Panc1 (cell line): ENCODE results near the gene RRBP1. TPM values are rescaled to one million over a fixed set of nuclear protein-coding genes. Genes with fewer than 3 reads are reported as not detected.

Experiments used
- ATAC-seq: fragments of 200-7000 bp; cut with Tn5 transposase; 2 replicates; pipeline ENCODE4 v1.9.1; 2020; ENCODE audit warnings: mild to moderate bottlenecking, moderate library complexity
- BruUV-seq: library from RNA; stranded (reverse); fragments of 400-500 nt; replicated peaks from 2 replicates; lab custom pipeline; 2021; lab: Mats Ljungman, UMichigan
- CTCF ChIA-PET: fragments of 300-600 bp; sonication (Branson Sonifier 250); formaldehyde crosslinking; loops from one replicate; lab custom pipeline; 2022; ENCODE audit warnings: antibody characterized with exemption; lab: Charles Lee
- POLR2A ChIA-PET: fragments of 300-600 bp; sonication (Branson Sonifier 250); formaldehyde crosslinking; loops from one replicate; lab custom pipeline; 2022; ENCODE audit warnings: antibody characterized with exemption; lab: Charles Lee
- DNase-seq: peaks from one replicate; pipeline ENCODE4 v3.0.0-alpha.2; 2010; ENCODE audit warnings: low read depth, low spot score
- H3K27ac ChIP-seq: 2 replicates; pipeline ENCODE4 v1.5.1; 2011; ENCODE audit warnings: mild to moderate bottlenecking, low read length, inconsistent platforms
- H3K27me3 ChIP-seq: fragments of 200-500 bp; sonication (Bioruptor generic); 2 replicates; pipeline ENCODE4 v1.6.0; 2014; ENCODE audit warnings: low read length, inconsistent platforms; ENCODE audit not compliant: control insufficient read depth, insufficient read depth
- H3K36me3 ChIP-seq: fragments of 200-500 bp; sonication (Bioruptor generic); 2 replicates; pipeline ENCODE4 v1.5.1; 2014; ENCODE audit warnings: inconsistent platforms, mild to moderate bottlenecking, low read length, moderate library complexity; ENCODE audit not compliant: control insufficient read depth, insufficient read depth
- H3K4me1 ChIP-seq: 2 replicates; pipeline ENCODE4 v1.5.1; 2011; ENCODE audit warnings: inconsistent platforms, mild to moderate bottlenecking, low read length, moderate library complexity; ENCODE audit not compliant: control insufficient read depth, insufficient read depth
- H3K4me3 ChIP-seq, 2 experiments: 2 replicates each; pipeline ENCODE4 v1.5.1; 2011 to 2012; ENCODE audit warnings: low read depth in 2 of 2, low read length in 2 of 2, mild to moderate bottlenecking in 2 of 2, inconsistent platforms in 1 of 2, moderate library complexity in 1 of 2
- H3K9me3 ChIP-seq: fragments of 200-500 bp; sonication (Bioruptor generic); 2 replicates; pipeline ENCODE4 v1.5.1; 2014; ENCODE audit warnings: low read depth, mild to moderate bottlenecking, inconsistent platforms, low read length, moderate library complexity; ENCODE audit not compliant: control insufficient read depth, insufficient read depth
- POLR2AphosphoS5 ChIP-seq: IDR thresholded peaks from 2 replicates; pipeline ENCODE4 v1.6.1; 2012; ENCODE audit warnings: mild to moderate bottlenecking, low read depth, low read length, moderate library complexity
- SIN3A ChIP-seq: IDR thresholded peaks from 2 replicates; pipeline ENCODE4 v1.6.1; 2012; ENCODE audit warnings: low read depth, mild to moderate bottlenecking, low read length, moderate library complexity, borderline replicate concordance; ENCODE audit not compliant: insufficient read depth
- TCF7L2 ChIP-seq: IDR thresholded peaks from 2 replicates; pipeline ENCODE4 v1.6.1; 2011; ENCODE audit warnings: mild to moderate bottlenecking, low read depth, low read length, inconsistent platforms
- in situ Hi-C: cut with HindIII; loops from 2 replicates; pipeline ENCODE4 v1.10.0; 2016; ENCODE audit warnings: low sequenced_read_pairs, low pct_unique_long_range_greater_than_20kb
- intact Hi-C: fragments of 100-400 bp; cut with micrococcal nuclease; formaldehyde crosslinking; loops from one replicate; pipeline ENCODE4 v1.10.0; 2022; ENCODE audit not compliant: unreplicated experiment
- total RNA-seq: library from RNA; stranded (reverse); gene quantifications from one replicate; pipeline ENCODE4 v1.2.1, GENCODE V29; 2021; ENCODE audit not compliant: unreplicated experiment
- TF ChIP-seq, protein P1 (sequence below), 2 experiments: IDR thresholded peaks; 2 replicates each; pipeline ENCODE4 v1.6.1; 2011 to 2012; ENCODE audit warnings: low read depth in 2 of 2, control low read depth in 1 of 2, low read length in 1 of 2, mild to moderate bottlenecking in 1 of 2, moderate library complexity in 1 of 2; ENCODE audit not compliant: insufficient read depth in 1 of 2
- TF ChIP-seq, protein P2 (sequence below): fragments of 450-650 bp; IDR thresholded peaks from 2 replicates; pipeline ENCODE4 v1.5.1; 2017; ENCODE audit warnings: mild to moderate bottlenecking

The RRBP1 gene
- total RNA-seq, 1 experiment from 2014 or later, result 152 TPM

DNA sequence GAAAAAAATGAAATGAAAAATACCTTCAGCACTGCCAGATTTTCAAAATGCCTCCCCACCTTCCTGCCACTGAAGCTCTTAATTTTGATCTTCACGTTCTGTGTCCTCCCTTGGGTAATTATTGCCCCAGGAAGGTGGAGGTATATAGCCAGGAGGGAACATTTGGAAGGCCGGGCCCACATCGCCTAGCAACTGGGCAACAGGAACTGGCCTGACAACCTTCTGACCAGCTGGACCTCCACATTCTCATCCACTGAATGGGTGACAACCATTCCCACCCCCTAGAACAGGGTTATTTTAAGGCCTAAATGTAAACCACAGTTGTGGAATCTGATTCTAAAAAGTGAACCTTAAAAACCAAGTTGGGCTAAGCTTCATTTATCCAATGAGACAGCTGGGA is 3.2 kb downstream of the RRBP1 start:
- H3K4me3 ChIP-seq, result no peak overlapping the region
- DNase-seq (no peak), ATAC-seq (no peak)
- H3K9me3 ChIP-seq, result no peaks in the 10 kb centered on the region
- TF ChIP-seq, protein P1, sequence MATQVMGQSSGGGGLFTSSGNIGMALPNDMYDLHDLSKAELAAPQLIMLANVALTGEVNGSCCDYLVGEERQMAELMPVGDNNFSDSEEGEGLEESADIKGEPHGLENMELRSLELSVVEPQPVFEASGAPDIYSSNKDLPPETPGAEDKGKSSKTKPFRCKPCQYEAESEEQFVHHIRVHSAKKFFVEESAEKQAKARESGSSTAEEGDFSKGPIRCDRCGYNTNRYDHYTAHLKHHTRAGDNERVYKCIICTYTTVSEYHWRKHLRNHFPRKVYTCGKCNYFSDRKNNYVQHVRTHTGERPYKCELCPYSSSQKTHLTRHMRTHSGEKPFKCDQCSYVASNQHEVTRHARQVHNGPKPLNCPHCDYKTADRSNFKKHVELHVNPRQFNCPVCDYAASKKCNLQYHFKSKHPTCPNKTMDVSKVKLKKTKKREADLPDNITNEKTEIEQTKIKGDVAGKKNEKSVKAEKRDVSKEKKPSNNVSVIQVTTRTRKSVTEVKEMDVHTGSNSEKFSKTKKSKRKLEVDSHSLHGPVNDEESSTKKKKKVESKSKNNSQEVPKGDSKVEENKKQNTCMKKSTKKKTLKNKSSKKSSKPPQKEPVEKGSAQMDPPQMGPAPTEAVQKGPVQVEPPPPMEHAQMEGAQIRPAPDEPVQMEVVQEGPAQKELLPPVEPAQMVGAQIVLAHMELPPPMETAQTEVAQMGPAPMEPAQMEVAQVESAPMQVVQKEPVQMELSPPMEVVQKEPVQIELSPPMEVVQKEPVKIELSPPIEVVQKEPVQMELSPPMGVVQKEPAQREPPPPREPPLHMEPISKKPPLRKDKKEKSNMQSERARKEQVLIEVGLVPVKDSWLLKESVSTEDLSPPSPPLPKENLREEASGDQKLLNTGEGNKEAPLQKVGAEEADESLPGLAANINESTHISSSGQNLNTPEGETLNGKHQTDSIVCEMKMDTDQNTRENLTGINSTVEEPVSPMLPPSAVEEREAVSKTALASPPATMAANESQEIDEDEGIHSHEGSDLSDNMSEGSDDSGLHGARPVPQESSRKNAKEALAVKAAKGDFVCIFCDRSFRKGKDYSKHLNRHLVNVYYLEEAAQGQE (IDR thresholded peaks at IDR 0.05; ENCODE audit: insufficient read depth in 1 of 2, low read depth in 2 of 2, low read length in 1 of 2), result no peak
- TF ChIP-seq SIN3A (no peak), TCF7L2 (no peak), POLR2AphosphoS5 (no peak)
- TF ChIP-seq, protein P2, sequence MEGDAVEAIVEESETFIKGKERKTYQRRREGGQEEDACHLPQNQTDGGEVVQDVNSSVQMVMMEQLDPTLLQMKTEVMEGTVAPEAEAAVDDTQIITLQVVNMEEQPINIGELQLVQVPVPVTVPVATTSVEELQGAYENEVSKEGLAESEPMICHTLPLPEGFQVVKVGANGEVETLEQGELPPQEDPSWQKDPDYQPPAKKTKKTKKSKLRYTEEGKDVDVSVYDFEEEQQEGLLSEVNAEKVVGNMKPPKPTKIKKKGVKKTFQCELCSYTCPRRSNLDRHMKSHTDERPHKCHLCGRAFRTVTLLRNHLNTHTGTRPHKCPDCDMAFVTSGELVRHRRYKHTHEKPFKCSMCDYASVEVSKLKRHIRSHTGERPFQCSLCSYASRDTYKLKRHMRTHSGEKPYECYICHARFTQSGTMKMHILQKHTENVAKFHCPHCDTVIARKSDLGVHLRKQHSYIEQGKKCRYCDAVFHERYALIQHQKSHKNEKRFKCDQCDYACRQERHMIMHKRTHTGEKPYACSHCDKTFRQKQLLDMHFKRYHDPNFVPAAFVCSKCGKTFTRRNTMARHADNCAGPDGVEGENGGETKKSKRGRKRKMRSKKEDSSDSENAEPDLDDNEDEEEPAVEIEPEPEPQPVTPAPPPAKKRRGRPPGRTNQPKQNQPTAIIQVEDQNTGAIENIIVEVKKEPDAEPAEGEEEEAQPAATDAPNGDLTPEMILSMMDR, result no peak
- intact Hi-C loops (no loop called here), in situ Hi-C loops (no loop called here)
- peaks cover 6% of the 10 kb centered on the region for H3K27me3 ChIP-seq
- peaks cover 24% of the 10 kb centered on the region for H3K4me1 ChIP-seq
- H3K27ac ChIP-seq, result peak overlapping the region; percentile 82; the same call in 1 of the 2 replicates
- no TSS peak for BruUV-seq
- peaks cover 4% of the 10 kb centered on the region for H3K36me3 ChIP-seq
- CTCF ChIA-PET, result no interaction called here
- POLR2A ChIA-PET, result no interaction called here

DNA sequence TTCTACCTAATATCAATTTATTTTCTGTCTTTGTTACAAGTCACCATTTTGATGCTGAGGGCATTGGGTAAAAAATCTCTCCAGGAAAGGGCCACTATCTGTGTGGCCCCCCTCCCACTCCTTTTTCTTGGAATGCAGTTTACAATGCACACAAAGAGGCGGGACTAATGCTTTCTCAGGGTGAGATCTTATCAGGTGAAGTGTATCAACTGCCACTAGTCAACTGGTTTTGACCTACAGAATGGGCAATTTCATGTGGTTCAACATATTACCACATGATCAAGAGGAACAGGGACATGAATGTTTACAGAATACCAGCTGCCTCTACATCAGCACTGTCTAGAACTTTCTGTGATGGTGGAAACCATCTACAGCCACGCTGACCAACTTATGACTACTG is 3.7 kb downstream of the RRBP1 start:
- Histone ChIP-seq H3K4me1 (peaks cover 24% of the 10 kb centered on the region), H3K27ac (no peak overlapping the region), H3K9me3 (no peaks in the 10 kb centered on the region), H3K36me3 (peaks cover 4% of the 10 kb centered on the region), H3K4me3 (no peak overlapping the region), H3K27me3 (peaks cover 2% of the 10 kb centered on the region)
- no peak for ATAC-seq
- ChIA-PET POLR2A (no interaction called here), CTCF (no interaction called here)
- TF ChIP-seq POLR2AphosphoS5 (no peak), SIN3A (no peak), TCF7L2 (no peak)
- TF ChIP-seq, protein P1 (IDR thresholded peaks at IDR 0.05; ENCODE audit: insufficient read depth in 1 of 2, low read depth in 2 of 2, low read length in 1 of 2), result no peak
- TF ChIP-seq, protein P2, result no peak
- no TSS peak for BruUV-seq
- no peak for DNase-seq
- intact Hi-C loops (no loop called here), in situ Hi-C loops (no loop called here)
